T-helper 17 cell (primary cell): ENCODE results near the gene AIG1. TPM values are rescaled to one million over a fixed set of nuclear protein-coding genes. Genes with fewer than 3 reads are reported as not detected.
"Not testable (repeated sequence)": the region's sequence is repeated elsewhere in the genome, so short reads cannot be mapped to it uniquely, and the experiment has no call there.

ENCODE experiments used
- ATAC-seq: fragments of 150-1000 bp; cut with Tn5 transposase; 2 replicates; pipeline ENCODE4 v1.10.0; 2021; ENCODE audit warnings: mild to moderate bottlenecking, moderate library complexity
- DNase-seq, 3 donors: peaks; one replicate each; pipeline versions ENCODE4 v3.0.0 to v3.0.0-alpha.2; 2020 to 2021
- H3K9me3 ChIP-seq: one replicate; pipeline ENCODE4 v1.7.0; 2013; ENCODE audit warnings: low read length, mild to moderate bottlenecking; ENCODE audit not compliant: control insufficient read depth, poor library complexity, severe bottlenecking
- H3K27ac Mint-ChIP-seq: one replicate; pipeline ENCODE4 v1.8.0; 2022; ENCODE audit warnings: mild to moderate bottlenecking, moderate library complexity, mixed read lengths
- H3K27me3 Mint-ChIP-seq: one replicate; pipeline ENCODE4 v1.8.0; 2022; ENCODE audit warnings: mixed read lengths
- H3K36me3 Mint-ChIP-seq: one replicate; pipeline ENCODE4 v1.8.0; 2022; ENCODE audit warnings: low read depth, mixed read lengths
- H3K4me1 Mint-ChIP-seq: one replicate; pipeline ENCODE4 v1.8.0; 2022; ENCODE audit warnings: mild to moderate bottlenecking, mixed read lengths
- H3K4me3 Mint-ChIP-seq: one replicate; pipeline ENCODE4 v1.8.0; 2022; ENCODE audit warnings: mild to moderate bottlenecking, moderate library complexity, mixed read lengths
- total RNA-seq, 4 donors: library from RNA in 2 of 4; stranded (reverse) in 2 of 4; gene quantifications; one replicate each; pipeline ENCODE4 v1.2.3 and lab custom pipeline; 2022 to 2026

AIG1 gene
- total RNA-seq, 2 donors from 2014 or later = 7.9 to 16.5 TPM

DNA sequence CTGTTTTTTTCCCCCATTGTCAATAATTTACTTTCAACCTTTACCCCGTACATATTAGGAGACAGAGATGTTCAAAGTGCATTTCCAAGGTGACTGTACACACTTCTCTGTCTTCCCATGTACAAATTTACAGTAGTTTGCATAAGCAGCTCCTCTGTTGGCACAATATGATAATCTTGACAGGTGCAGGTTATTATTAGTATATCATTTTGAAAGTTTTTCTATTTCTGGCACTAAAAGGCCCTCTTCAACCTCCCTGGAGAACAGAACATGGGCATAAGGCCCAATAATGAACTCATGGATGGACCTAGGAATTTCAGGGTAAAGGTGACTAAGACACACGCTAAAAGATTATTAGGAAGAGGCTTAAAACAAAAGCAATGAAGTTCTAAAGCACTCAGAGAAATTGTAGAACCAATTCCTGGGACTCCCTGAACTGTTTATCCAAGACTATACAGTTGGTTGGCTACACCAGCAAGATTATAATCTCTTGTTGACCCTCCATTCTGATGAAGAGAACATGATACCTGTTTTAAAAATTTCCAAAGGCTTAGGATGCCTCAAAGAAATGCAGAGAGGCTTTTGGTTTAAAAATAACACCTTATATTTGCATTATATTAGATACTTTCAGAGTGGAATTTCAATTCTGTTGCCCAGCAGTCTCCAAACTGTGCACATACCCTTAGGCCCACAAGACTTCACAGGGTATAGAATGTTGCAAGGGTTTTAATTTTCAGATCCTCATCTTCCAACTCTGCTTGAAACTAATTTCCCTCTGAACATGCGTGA, 1.1 kb downstream of the AIG1 start:
- Mint-ChIP-seq H3K4me1 (peaks cover 21% of the 10 kb centered on the region), H3K27ac (peak overlapping the region; percentile 94), H3K36me3 (peaks cover 2% of the 10 kb centered on the region), H3K27me3 (no peaks in the 10 kb centered on the region), H3K4me3 (peak overlapping the region; percentile 92)
- H3K9me3 ChIP-seq = no peaks in the 10 kb centered on the region
- no peak for ATAC-seq
- DNase-seq = no peak

DNA sequence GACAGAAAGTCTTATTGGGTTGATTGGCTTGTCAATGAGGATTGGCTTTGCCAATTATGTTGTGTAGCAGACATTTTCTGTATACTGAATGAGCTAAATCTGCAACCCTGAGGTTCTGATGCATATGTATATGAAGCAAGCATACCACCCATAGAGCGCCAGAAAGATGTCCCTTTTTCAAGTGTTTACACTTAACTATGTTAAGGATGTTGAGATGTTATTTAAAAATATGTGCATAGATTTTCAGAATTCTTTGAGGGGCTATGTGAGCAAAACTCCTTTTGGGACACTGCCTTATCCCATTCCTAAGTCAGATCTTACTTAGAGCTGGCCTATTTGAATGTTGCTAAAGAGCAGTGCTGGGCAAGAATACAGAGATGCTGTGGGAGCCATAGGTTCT, 1.9 kb downstream of the AIG1 start:
- Mint-ChIP-seq H3K27me3 (no peaks in the 10 kb centered on the region), H3K4me1 (peaks cover 21% of the 10 kb centered on the region), H3K4me3 (no peak overlapping the region), H3K36me3 (peaks cover 2% of the 10 kb centered on the region), H3K27ac (peak overlapping the region; percentile 94)
- DNase-seq = no peak
- ATAC-seq = no peak
- H3K9me3 ChIP-seq = no peaks in the 10 kb centered on the region

DNA sequence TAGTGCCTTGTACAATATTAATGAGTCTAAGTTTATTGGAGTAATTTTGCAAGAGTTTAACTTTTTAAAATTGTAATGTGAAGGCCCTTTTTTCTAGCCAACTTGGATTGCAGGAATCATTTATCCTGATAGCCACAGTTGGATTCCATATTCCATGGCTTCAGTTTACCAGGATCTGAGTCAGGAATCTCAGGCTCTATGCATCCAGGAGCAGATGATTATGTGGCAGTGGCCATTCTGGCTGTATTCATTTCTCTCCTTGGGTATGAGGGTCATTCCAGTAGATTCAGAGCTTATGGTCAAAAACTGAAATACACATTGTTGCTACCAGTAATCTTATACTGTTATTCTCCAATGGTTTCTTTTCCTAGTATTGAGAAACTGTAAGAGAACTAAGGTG, 2.9 kb downstream of the AIG1 start:
- no peaks in the 10 kb centered on the region for H3K9me3 ChIP-seq
- no peak overlapping the region for H3K27ac Mint-ChIP-seq
- H3K27me3 Mint-ChIP-seq = no peaks in the 10 kb centered on the region
- H3K4me1 Mint-ChIP-seq = peaks cover 21% of the 10 kb centered on the region
- H3K36me3 Mint-ChIP-seq = peaks cover 2% of the 10 kb centered on the region
- ATAC-seq (no peak), DNase-seq (no peak)
- H3K4me3 Mint-ChIP-seq = no peak overlapping the region

DNA sequence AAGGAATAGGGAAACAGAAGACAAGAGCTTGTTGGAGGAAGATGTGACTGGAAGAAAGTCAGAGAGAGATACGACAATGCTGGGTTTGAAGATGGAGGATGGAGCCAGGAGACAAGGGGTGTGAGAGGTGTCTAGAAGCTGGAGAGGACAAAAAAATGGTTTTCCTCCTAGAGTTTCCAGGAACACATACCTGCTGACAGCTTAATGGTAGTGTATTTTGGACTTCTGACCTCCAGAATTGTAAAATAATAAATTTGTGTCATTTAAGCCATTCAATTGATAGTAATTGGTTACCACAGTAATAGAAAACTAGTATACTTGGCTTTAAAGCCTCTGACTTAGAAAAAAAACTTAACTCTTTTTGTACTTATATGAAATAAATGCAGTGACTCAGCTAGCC, 3.6 kb downstream of the AIG1 start:
- peaks cover 2% of the 10 kb centered on the region for H3K36me3 Mint-ChIP-seq
- no peak overlapping the region for H3K4me3 Mint-ChIP-seq
- DNase-seq (no peak), ATAC-seq (no peak)
- H3K9me3 ChIP-seq = no peaks in the 10 kb centered on the region
- no peak overlapping the region for H3K27ac Mint-ChIP-seq
- H3K4me1 Mint-ChIP-seq = peaks cover 21% of the 10 kb centered on the region
- H3K27me3 Mint-ChIP-seq = no peaks in the 10 kb centered on the region

DNA sequence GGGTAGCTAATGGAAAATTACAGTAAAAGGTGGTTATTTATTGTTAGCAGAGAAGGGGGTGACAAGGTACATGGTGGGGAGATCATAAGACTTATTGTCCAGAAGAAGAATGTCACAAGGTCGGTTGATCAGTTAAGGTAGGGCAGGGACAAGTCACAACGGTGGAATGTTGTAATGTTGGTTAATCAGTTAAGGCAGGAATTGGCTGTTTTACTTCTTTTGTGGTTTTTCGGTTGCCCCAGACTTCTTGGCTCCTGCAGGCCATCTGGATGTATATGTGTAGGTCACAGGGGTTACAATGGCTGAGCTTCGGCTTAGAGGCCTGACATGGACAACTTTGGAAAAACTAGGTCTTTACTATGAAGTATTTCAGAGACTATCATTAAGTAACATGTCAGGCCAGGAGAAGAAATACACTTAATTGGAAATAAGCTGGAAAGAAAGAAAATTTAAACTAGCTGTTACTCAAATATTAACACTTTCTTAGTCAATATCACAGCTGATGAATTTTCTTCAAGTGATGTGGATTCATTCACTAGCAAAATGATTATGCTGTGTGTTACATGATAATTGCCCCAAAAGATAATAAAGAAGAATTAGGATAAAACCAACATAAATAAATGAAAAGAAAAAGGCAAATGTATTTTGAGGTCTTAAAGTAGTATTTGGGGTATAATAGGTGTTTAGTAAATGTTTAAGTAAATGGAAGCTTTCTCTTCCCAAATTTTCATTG, 4.4 kb downstream of the AIG1 start:
- no peaks in the 10 kb centered on the region for H3K9me3 ChIP-seq
- Mint-ChIP-seq H3K4me3 (no peak overlapping the region), H3K27ac (no peak overlapping the region), H3K27me3 (no peaks in the 10 kb centered on the region), H3K4me1 (peaks cover 17% of the 10 kb centered on the region), H3K36me3 (peaks cover 2% of the 10 kb centered on the region)
- ATAC-seq = no peak
- no peak for DNase-seq

DNA sequence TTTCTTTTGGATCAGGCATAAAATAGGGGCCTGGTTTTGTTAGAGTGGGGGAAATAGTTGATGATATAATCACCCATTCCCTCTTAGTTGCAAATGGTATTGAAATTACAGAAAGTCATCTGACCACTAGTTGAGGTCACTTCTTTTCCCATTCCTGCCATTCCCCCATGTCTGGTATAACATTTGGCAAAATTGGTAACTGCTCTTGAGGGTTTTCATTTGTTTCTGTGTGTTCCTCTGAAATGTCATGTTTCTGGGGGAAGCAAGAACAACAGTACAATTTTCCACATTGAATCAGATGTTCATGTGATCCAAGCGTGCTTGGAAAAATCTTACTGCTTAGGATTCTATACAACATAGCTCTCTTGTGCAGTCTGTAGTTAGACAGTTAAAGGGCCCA, 7.3 kb downstream of the AIG1 start:
- no peaks in the 10 kb centered on the region for H3K9me3 ChIP-seq
- Mint-ChIP-seq H3K27me3 (no peaks in the 10 kb centered on the region), H3K36me3 (peaks cover 3% of the 10 kb centered on the region), H3K27ac (no peak overlapping the region), H3K4me3 (no peak overlapping the region), H3K4me1 (peaks cover 2% of the 10 kb centered on the region)
- DNase-seq = no peak
- no peak for ATAC-seq

DNA sequence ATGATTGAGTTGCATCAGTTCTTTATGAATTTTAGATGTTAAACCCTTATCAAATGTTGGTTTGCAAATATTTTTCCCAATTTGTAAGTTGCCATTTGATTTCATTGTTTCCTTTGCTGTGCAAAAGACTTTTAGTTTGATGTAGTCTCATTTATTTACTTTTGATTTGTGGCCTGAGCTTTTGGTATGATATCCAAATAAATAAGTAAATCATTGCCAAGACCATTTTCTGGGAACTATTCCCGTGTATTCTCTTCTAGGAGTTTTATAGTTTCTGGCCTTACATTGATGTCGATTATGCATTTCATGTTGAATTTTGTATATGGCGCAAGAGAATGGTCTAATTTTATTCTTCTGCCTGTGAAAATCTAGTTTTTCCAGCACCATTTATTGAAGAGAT, 13.4 kb downstream of the AIG1 start:
- Mint-ChIP-seq H3K4me3 (no peak overlapping the region), H3K27me3 (no peaks in the 10 kb centered on the region), H3K4me1 (peaks cover 2% of the 10 kb centered on the region), H3K27ac (no peak overlapping the region), H3K36me3 (peaks cover 4% of the 10 kb centered on the region)
- ATAC-seq = no peak
- DNase-seq = no peak
- H3K9me3 ChIP-seq = no peaks in the 10 kb centered on the region

DNA sequence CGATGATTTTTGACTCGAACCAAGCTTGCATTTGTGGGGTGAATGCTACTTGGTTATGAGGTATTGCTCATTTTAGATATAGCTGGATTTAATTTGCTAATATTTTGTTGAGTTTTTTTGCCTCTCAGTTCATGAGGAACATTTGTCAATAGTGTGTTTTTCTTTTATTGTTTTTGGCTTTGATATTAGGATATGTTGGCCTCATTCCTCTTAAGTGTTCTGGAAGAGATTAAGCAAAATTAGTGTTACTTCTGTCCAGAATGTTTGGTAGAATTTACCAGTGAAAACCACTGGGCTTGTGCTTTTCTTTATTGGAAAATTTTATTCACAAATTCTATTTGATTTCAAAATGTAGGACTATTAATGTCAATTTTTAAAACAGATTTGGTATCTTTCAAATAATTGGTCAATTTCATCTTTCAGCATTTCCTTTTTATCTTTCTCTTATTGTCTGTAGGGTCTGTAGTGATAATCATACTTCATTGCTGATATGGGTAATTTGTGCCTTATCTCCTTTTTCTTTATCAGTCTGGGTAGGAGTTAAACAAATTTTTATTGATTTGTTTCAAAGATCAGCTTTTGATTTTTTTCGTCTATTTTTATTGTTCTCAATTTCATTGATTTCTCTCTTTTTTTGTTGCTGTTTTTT, 14.1 kb downstream of the AIG1 start:
- no peaks in the 10 kb centered on the region for H3K27me3 Mint-ChIP-seq
- no peaks in the 10 kb centered on the region for H3K9me3 ChIP-seq
- no peak overlapping the region for H3K4me3 Mint-ChIP-seq
- H3K27ac Mint-ChIP-seq = no peak overlapping the region
- peaks cover 2% of the 10 kb centered on the region for H3K4me1 Mint-ChIP-seq
- no peak for DNase-seq
- ATAC-seq = no peak
- peaks cover 4% of the 10 kb centered on the region for H3K36me3 Mint-ChIP-seq

DNA sequence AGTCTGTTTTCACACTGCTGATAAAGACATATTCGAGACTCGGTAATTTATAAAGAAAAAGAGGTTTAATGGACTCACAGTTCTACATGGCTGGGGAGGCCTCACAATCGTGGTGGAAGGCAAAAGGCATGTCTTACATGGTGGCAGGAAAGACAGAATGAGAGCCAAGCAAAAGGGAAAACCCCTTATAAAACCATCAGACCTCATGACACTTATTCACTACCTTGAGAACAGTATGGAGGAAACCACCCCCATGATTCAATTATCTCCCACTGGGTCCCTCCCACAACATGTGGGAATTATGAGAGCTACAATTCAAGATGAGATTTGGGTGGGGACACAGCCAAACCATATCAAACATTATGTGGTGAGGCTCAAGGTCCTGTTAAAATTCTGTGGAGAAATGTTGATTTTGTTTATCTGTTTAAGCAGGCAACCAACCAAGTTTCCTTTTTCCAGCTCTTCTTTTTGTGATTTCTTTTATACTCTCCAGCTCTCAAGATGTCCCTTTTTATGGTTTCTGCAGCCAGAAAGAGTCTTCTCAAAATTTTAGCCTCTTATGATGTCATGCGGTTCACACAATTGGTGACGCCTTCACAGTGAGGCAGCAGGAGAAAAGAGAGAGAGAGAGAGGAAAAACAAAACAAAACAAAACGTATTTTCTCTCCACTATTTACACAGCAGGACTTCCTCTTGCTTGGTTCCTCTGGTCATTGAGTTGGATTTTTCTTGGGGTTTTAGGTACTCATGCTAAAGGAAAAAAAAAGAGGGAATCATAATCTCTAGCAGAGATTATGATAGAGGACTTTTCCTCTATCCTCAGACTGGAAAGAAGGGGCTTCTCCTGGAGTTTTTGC, 18.0 kb downstream of the AIG1 start:
- DNase-seq (no peak), ATAC-seq (no peak)
- no peaks in the 10 kb centered on the region for H3K4me1 Mint-ChIP-seq
- no peaks in the 10 kb centered on the region for H3K27me3 Mint-ChIP-seq
- no peak overlapping the region for H3K4me3 Mint-ChIP-seq
- no peaks in the 10 kb centered on the region for H3K9me3 ChIP-seq
- no peak overlapping the region for H3K27ac Mint-ChIP-seq
- peaks cover 2% of the 10 kb centered on the region for H3K36me3 Mint-ChIP-seq

DNA sequence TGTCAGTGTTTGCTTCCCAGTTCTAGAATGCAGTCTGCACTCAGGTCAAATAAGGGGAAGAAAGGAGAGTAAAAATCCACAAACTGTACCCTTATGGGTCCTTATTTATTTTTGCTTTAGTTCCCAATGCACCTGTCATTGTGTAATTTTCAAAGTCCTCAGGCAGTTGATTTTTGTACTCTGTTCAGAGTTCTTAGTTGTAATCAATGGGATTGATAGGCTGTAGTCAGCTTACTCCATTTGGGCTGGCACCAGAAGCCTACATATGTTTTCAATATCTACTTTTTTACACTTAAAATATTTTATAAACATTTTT, 18.6 kb downstream of the AIG1 start:
- H3K4me1 Mint-ChIP-seq = no peaks in the 10 kb centered on the region
- H3K4me3 Mint-ChIP-seq = no peak overlapping the region

DNA sequence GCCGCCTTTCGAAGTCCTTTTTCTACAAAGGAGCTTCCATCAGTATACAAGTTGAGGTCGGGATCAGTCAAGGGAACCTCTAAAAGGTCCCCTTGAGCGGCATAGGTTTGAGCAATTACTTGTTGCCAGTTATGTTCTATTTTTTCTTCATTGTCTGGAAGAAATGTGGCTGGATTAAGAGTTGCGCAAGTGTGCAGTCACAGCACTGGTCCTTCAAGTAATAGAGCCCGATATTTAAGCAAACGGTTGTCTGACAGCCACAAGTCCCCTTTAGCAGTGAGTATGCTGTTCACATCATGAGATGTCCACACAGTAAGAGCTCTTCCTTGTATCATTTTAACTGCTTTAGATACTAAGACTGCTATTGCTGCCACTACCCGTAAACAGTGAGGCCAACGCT, 21.6 kb downstream of the AIG1 start:
- not testable (repeated sequence) for H3K27ac Mint-ChIP-seq, DNase-seq, H3K9me3 ChIP-seq, H3K4me1 Mint-ChIP-seq, H3K27me3 Mint-ChIP-seq, ATAC-seq, H3K36me3 Mint-ChIP-seq, H3K4me3 Mint-ChIP-seq

More for the DNA sequence above, 18.6 kb downstream of the AIG1 start:
- Mint-ChIP-seq H3K36me3 (peaks cover 2% of the 10 kb centered on the region), H3K27me3 (no peaks in the 10 kb centered on the region), H3K27ac (no peak overlapping the region)
- DNase-seq (no peak), ATAC-seq (no peak)
- no peaks in the 10 kb centered on the region for H3K9me3 ChIP-seq

DNA sequence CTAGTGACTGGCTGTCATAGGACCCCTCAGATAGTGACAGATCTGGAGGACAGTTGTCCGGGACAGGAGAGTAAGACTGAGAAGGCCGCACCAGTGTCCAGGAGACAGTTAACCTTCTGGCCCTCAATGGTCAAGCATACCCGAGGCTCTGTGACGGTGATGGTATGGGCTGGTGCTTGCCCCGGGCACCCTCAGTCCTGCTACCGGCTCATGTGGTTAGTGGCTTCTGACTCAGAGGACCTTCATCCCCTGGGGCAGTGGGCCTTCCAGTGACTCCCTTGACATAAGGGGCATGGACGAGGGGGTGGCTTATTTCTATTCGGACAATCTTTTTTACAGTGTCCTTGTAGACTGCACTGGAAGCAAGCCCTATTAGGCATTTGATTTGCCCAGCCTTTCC, 23.3 kb downstream of the AIG1 start:
- not testable (repeated sequence) for DNase-seq, H3K4me1 Mint-ChIP-seq, ATAC-seq, H3K36me3 Mint-ChIP-seq, H3K27me3 Mint-ChIP-seq, H3K4me3 Mint-ChIP-seq, H3K27ac Mint-ChIP-seq, H3K9me3 ChIP-seq

DNA sequence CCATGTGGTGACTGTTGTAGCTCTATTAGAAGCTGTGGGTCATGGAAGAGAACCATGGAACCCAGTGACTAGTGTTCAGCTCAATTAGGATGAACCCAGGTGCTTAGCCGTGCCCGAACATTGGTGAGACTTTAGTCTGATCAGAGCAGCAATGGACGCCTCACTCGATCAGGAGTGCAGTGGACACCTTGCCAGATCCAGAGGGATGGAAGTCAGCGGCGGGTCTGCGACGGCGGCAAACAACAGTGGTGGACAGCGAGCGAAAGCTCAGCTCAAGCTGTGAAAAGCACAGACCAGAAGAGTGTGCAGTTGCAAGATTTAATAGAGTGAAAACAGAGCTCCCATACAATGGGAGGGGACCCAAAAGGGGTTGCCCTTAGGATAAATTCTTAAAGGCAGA, 26.6 kb downstream of the AIG1 start:
- not testable (repeated sequence) for H3K27ac Mint-ChIP-seq, H3K27me3 Mint-ChIP-seq, H3K4me3 Mint-ChIP-seq, ATAC-seq, H3K9me3 ChIP-seq, DNase-seq, H3K36me3 Mint-ChIP-seq, H3K4me1 Mint-ChIP-seq
